Heart left ventricle (tissue), 13 donors: ENCODE results near the gene SLC9A7.
A peak's percentile ranks its signal among the peaks of the same experiment; 100 is the strongest.

Experiments
- POLR2A ChIP-seq, 2 donors: fragments of 450-650 bp; IDR thresholded peaks; one replicate each; pipeline ENCODE4 v1.6.1; 2017; ENCODE audit warnings: antibody characterized with exemption in 2 of 2, mild to moderate bottlenecking in 2 of 2, moderate library complexity in 2 of 2
- TF ChIP-seq, protein P1 (sequence below), 12 donors: fragments of 200-600 bp; sonication (generic) in 4 of 12; IDR thresholded peaks; one replicate each; pipeline versions ENCODE4 v1.5.0 to v1.8.0; 2018 to 2022; ENCODE audit warnings: antibody characterized with exemption in 12 of 12, mild to moderate bottlenecking in 5 of 12
- donor health status: ischemic (EF 13 %, LVEDD 7.1; RV severe dilation, severe dysfunction).
- donor health status: DM: no; HTN: yes; CAD: no.
- donor health status: DM: no; HTN: no; CAD: no.
- donor health status: ischemic (EF 25% LVEDD 6.9; RV normal size, moderate dysfunction).
- donor health status: ischemic (EF 25% LVEDD 5.7; RV mildly dilated, moderate dysfunction).
- donor health status: ischemic (EF 35%, LVEDD 5.7; RV mildly dilated, moderate dysfunction).
- donor health status: nonischemic (EF 11% LVEDD 7.7; RV severe dilation, severe dysfunction).
- donor health status: DM: yes; HTN: yes; CAD: no.
- donor health status: PGD.
- donor health status: ischemic (EF 29% LVEDD 5.4; RV normal size, mild dysfunction).
- donor health status: nonischemic (EF 23%, LVEDD 6.1; RV moderate dilation, normal function).

DNA sequence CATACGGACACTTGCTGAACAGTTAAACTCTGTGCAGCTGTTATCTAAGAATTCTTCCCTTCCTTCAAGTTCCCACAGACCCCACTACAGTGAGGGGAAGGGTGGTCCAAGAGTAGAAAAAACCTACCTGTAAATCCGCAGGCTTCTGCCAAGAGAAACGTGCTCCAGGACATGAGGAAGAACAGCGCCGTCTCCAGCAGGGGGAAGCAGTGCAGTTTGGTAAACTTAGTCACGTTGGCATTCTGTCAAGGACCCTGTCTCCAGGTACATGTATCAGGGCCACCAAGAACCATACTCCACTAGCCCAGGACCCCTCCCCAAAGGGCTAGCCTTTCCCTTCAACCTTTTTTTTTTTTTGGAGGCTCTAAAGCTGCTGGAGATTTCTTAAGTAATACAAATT lies 105.4 kb downstream of the SLC9A7 start:
- TF ChIP-seq, protein P1, sequence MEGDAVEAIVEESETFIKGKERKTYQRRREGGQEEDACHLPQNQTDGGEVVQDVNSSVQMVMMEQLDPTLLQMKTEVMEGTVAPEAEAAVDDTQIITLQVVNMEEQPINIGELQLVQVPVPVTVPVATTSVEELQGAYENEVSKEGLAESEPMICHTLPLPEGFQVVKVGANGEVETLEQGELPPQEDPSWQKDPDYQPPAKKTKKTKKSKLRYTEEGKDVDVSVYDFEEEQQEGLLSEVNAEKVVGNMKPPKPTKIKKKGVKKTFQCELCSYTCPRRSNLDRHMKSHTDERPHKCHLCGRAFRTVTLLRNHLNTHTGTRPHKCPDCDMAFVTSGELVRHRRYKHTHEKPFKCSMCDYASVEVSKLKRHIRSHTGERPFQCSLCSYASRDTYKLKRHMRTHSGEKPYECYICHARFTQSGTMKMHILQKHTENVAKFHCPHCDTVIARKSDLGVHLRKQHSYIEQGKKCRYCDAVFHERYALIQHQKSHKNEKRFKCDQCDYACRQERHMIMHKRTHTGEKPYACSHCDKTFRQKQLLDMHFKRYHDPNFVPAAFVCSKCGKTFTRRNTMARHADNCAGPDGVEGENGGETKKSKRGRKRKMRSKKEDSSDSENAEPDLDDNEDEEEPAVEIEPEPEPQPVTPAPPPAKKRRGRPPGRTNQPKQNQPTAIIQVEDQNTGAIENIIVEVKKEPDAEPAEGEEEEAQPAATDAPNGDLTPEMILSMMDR (IDR thresholded peaks at IDR 0.05): peak in 3 of 12 donors; percentile 10 to 22 (median 12)
- no peak for TF ChIP-seq POLR2A (IDR thresholded peaks at IDR 0.05)
